ENCODE data around the gene SELENON. TPM values are rescaled to one million over a fixed set of nuclear protein-coding genes. Genes with fewer than 3 reads are reported as not detected.

Gene SELENON, protein sequence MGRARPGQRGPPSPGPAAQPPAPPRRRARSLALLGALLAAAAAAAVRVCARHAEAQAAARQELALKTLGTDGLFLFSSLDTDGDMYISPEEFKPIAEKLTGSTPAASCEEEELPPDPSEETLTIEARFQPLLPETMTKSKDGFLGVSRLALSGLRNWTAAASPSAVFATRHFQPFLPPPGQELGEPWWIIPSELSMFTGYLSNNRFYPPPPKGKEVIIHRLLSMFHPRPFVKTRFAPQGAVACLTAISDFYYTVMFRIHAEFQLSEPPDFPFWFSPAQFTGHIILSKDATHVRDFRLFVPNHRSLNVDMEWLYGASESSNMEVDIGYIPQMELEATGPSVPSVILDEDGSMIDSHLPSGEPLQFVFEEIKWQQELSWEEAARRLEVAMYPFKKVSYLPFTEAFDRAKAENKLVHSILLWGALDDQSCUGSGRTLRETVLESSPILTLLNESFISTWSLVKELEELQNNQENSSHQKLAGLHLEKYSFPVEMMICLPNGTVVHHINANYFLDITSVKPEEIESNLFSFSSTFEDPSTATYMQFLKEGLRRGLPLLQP
- total RNA-seq (2014; rRNA removed; shearing (Covaris generic)), result 29.3 and 32.3 TPM in 2 replicates
- 35.7 and 38.8 TPM in 2 replicates for polyA plus RNA-seq (2014; cell fraction: nucleus; rRNA removed)

DNA sequence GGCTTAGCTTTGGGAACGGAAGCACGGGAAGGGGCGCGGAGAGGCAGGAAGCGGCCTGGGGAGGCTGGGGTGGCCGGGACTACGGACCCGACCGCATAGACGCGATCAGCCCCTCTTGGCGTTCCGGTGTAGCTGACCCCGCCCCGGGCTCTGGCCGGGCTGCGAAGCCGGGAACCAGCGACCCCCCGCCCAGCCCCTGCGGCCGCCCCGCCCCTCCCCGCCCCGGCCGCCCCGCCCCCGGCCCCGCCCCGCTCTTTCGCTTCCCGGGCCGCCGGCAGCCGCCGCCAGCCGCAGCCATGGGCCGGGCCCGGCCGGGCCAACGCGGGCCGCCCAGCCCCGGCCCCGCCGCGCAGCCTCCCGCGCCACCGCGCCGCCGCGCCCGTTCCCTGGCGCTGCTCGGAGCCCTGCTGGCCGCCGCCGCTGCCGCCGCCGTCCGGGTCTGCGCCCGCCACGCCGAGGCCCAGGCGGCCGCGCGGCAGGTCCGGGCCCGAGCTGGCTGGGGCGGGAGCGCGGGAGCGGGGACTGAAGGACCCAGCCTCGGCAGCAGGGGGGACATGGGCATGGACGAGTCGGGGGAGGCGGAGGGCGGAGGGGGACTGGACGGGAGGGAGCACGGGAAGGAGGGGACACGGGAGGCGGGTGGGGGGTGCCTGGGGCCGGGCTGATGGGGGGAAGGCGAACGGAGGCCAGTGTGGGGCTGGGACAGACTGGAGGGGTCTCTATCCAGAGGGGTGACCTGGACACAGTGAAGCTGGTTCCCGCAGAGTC lies at the start of gene SELENON:
Gene SELENON (plus strand): TSS at position 259 of the 768 bp plus-strand sequence. CDS start 38 bp downstream, at position 297.
- no peak for DNase-seq (ENCODE audit: extremely low read depth, low read depth)

GRCh38 chr1:25750923-25751605 lies 48.9 kb upstream of the SELENON start:
- DNase-seq (ENCODE audit: extremely low read depth, low read depth), result no peak

GRCh38 chr1:25754470-25755181 lies 45.4 kb upstream of the SELENON start:
- DNase-seq (ENCODE audit: extremely low read depth, low read depth), result no peak

DNA sequence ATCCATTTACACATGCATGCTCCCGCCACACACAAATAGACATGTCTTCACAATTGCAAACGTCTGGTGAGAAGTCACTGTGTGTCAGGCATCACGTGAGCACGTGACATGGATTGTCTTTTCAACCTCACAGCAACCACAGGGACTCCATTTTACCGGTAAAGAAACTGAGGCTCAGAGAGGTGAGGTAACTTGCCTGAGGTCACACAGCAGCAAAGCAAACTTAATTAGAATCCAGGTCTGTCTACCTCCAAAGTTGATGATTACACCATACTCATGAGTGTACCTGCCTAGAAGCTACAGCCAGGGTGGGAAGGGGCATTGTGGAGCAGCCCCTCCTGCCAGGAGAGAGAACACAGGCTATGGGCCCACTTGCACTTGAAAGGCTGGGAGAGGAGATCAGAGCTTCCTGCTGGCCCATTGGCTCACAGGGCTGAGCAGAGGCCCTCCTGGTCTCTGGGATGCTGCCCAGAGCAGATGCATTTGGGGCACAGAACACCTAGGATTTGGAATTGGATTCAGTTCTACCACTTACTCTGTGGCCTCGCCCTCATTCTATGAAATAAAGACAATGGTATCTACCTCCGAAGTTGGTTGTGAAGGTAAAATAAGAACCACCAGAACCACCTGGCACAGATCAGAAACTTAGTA lies 44.4 kb upstream of the SELENON start:
- DNase-seq (ENCODE audit: extremely low read depth, low read depth), result no peak

GRCh38 chr1:25756215-25756614 lies 43.8 kb upstream of the SELENON start:
- DNase-seq (ENCODE audit: extremely low read depth, low read depth), result no peak

GRCh38 chr1:25757151-25757845 lies 42.7 kb upstream of the SELENON start:
- DNase-seq (ENCODE audit: extremely low read depth, low read depth), result no peak

GRCh38 chr1:25757846-25758185 lies 42.2 kb upstream of the SELENON start:
- DNase-seq (ENCODE audit: extremely low read depth, low read depth), result no peak

- no peak for DNase-seq (ENCODE audit: extremely low read depth, low read depth)
These were observed 41.4 kb upstream of the SELENON start for GRCh38 chr1:25758466-25759070.

DNA sequence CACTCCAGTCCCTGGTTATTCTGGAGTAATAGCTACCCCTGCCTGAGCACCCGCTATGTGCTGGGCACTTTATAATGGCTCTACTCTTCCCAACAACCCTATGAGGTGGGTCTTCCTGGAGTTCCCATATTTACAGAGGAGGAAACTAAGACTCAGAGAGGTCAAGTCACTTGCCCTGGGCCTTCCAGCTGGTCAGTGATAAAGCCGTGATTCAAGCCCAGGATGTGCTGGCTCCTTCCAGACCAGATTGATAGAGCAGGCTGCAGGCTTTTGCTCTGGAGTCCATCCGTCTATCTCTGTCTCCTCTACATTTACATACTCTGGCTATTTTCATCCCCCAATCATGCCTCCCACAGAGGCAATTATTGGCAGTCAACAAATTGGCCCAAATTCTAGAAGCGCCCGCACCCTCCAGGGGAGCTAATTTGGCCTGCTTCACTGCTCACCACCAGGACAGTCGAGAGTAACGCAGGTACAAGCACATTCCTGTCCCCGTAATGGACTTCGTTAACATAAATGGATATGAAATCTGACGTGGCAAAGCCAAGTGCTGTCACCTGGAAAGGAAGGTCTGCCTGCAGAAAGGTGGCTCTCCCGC lies 39.8 kb upstream of the SELENON start:
- no peak for DNase-seq (ENCODE audit: extremely low read depth, low read depth)

GRCh38 chr1:25760871-25761270 lies 39.1 kb upstream of the SELENON start:
- no peak for DNase-seq (ENCODE audit: extremely low read depth, low read depth)

DNA sequence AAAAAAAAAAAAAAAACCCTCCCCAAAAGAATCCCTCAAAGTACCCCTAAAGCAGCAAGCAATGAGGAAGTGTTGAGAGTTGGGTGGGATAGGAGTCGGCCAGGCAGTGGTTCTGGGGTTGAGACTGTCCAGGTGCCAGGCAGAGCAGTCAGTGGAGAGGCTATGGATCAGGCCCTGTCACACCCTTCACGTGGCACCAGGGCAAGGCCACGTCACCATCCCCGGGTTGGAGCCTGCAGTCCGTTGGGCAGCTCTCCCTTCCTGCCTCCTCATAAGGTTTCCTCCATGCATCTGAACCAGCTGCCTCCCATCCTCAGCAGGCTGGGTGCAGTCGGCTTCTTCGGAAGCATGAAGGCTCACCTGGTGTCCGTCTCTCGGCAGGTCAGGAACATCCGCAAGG lies 36.5 kb upstream of the SELENON start:
- DNase-seq (ENCODE audit: extremely low read depth, low read depth), result no peak

GRCh38 chr1:25765136-25765922 lies 34.7 kb upstream of the SELENON start:
- no peak for DNase-seq (ENCODE audit: extremely low read depth, low read depth)

- DNase-seq (ENCODE audit: extremely low read depth, low read depth), result no peak
These were observed 33.9 kb upstream of the SELENON start for GRCh38 chr1:25765923-25766589.

- no peak for DNase-seq (ENCODE audit: extremely low read depth, low read depth)
These were observed 33.1 kb upstream of the SELENON start for GRCh38 chr1:25766721-25767436.

GRCh38 chr1:25767437-25767770 lies 32.6 kb upstream of the SELENON start:
- no peak for DNase-seq (ENCODE audit: extremely low read depth, low read depth)

GRCh38 chr1:25768999-25769398 lies 31.0 kb upstream of the SELENON start:
- DNase-seq (ENCODE audit: extremely low read depth, low read depth), result no peak
